Peyer's patch (tissue), 4 donors: Measurements from ENCODE around the gene DNHD1.

Experiments
- POLR2A ChIP-seq, 2 donors: fragments of 450-650 bp; IDR thresholded peaks; one replicate each; pipeline ENCODE4 v1.5.1; 2017; ENCODE audit warnings: antibody characterized with exemption in 2 of 2, mild to moderate bottlenecking in 2 of 2, moderate library complexity in 2 of 2
- TF ChIP-seq, protein P1 (sequence below), 6 experiments: fragments of 450-650 bp in 4 of 6; fragments of 200-600 bp in 2 of 6; sonication (generic) in 1 of 6; IDR thresholded peaks; one replicate each; pipeline ENCODE4 v1.5.1; 2017 to 2019; ENCODE audit warnings: antibody characterized with exemption in 6 of 6, mild to moderate bottlenecking in 3 of 6, moderate library complexity in 1 of 6

- TF ChIP-seq, protein P1, sequence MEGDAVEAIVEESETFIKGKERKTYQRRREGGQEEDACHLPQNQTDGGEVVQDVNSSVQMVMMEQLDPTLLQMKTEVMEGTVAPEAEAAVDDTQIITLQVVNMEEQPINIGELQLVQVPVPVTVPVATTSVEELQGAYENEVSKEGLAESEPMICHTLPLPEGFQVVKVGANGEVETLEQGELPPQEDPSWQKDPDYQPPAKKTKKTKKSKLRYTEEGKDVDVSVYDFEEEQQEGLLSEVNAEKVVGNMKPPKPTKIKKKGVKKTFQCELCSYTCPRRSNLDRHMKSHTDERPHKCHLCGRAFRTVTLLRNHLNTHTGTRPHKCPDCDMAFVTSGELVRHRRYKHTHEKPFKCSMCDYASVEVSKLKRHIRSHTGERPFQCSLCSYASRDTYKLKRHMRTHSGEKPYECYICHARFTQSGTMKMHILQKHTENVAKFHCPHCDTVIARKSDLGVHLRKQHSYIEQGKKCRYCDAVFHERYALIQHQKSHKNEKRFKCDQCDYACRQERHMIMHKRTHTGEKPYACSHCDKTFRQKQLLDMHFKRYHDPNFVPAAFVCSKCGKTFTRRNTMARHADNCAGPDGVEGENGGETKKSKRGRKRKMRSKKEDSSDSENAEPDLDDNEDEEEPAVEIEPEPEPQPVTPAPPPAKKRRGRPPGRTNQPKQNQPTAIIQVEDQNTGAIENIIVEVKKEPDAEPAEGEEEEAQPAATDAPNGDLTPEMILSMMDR (IDR thresholded peaks at IDR 0.05), result no peak
- no peak for TF ChIP-seq POLR2A (IDR thresholded peaks at IDR 0.05)
Observed at GRCh38 chr11:6565325-6565724, 68.2 kb downstream of the DNHD1 start.
